HG02763 (cell line): Measurements from ENCODE around the gene SPATA21.

ENCODE experiments used
- ATAC-seq: cut with Tn5 transposase; IDR thresholded peaks from one replicate; pipeline ENCODE4 v1.9.1; 2021; ENCODE audit warnings: mild to moderate bottlenecking, moderate library complexity; ENCODE audit not compliant: unreplicated experiment

SPATA21 gene

GRCh38 chr1:16351994-16352841 is 85.0 kb downstream of the SPATA21 start, which contains the start of gene FBXO42:
TSS of gene FBXO42 (minus strand) at chr1:16352480. CDS start at chr1:16315418, 37,062 bp downstream.
- peak; percentile 89 for ATAC-seq

DNA sequence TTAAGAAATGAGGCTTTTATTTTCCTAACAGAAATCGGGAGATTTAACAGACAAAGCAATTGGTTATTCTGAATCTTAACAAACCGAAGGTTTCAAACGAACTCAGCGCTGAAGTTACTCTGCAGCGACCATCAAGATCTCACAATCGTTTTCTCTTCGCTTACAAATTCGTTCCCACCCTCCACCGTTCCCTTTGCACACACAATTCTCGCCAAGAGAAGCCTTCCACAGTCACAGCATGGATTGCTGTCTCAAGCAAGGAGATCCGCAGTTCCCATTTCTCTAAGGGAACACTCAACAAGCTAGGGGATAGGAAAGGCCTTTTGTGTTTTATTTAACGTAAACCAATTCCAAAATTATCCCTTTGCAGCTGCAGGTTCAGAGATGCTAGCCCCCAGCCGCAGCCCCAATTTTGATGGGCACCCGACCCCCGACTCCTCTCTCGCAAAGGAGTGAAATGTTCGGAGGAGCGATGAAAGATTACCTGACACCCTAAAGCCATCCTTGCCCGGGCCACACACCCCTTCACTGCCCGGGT is 85.7 kb downstream of the SPATA21 start:
- ATAC-seq = no peak

GRCh38 chr1:16349847-16350406 is 87.3 kb downstream of the SPATA21 start:
- ATAC-seq = no peak
